Spleen (tissue), 11 donors: ENCODE data around the gene ADD1. TPM values are rescaled to one million over a fixed set of nuclear protein-coding genes. Genes with fewer than 3 reads are reported as not detected.

ENCODE experiments used
- DNase-seq: peaks from one replicate; pipeline ENCODE4 v3.0.0-alpha.2; 2020
- H3K27ac ChIP-seq, 8 donors: fragments of 200-600 bp; sonication (generic) in 7 of 8; 1 replicate in 4 of 8; 2 replicates in 4 of 8; pipeline versions ENCODE4 v1.5.0 to v1.8.0; 2016 to 2021; ENCODE audit warnings: inconsistent platforms in 4 of 8, mild to moderate bottlenecking in 4 of 8, moderate library complexity in 1 of 8
- H3K27me3 ChIP-seq, 7 donors: fragments of 200-600 bp; sonication (generic) in 6 of 7; replicated peaks in 1 of 7; 1 replicate in 4 of 7; 2 replicates in 3 of 7; pipeline versions ENCODE4 v1.5.0 to v1.8.0; 2016 to 2021; ENCODE audit warnings: inconsistent platforms in 3 of 7, mild to moderate bottlenecking in 1 of 7
- H3K36me3 ChIP-seq, 6 donors: fragments of 200-600 bp; sonication (generic) in 5 of 6; 1 replicate in 4 of 6; 2 replicates in 2 of 6; pipeline versions ENCODE4 v1.5.0 to v1.8.0; 2016 to 2021; ENCODE audit warnings: inconsistent platforms in 2 of 6
- H3K4me1 ChIP-seq, 6 donors: fragments of 200-600 bp; sonication (generic) in 5 of 6; 1 replicate in 3 of 6; 2 replicates in 3 of 6; pipeline versions ENCODE4 v1.5.0 to v1.8.0; 2016 to 2021; ENCODE audit warnings: inconsistent platforms in 3 of 6
- H3K4me3 ChIP-seq, 8 donors: fragments of 200-600 bp; sonication (generic) in 7 of 8; 1 replicate in 4 of 8; 2 replicates in 4 of 8; pipeline versions ENCODE4 v1.5.0 to v1.8.0; 2016 to 2021; ENCODE audit warnings: inconsistent platforms in 4 of 8, mild to moderate bottlenecking in 4 of 8, moderate library complexity in 2 of 8
- H3K9me3 ChIP-seq, 8 donors: fragments of 200-600 bp; sonication (generic) in 7 of 8; 1 replicate in 4 of 8; 2 replicates in 4 of 8; pipeline versions ENCODE4 v1.5.0 to v1.8.0; 2016 to 2021; ENCODE audit warnings: inconsistent platforms in 4 of 8
- POLR2A ChIP-seq, 3 donors: fragments of 450-650 bp; IDR thresholded peaks; one replicate each; pipeline ENCODE4 v1.5.1; 2017; ENCODE audit warnings: antibody characterized with exemption in 3 of 3, mild to moderate bottlenecking in 1 of 3
- POLR2AphosphoS5 ChIP-seq, 3 donors: sonication (generic); formaldehyde crosslinking; IDR thresholded peaks; one replicate each; pipeline ENCODE4 v1.5.1; 2017; ENCODE audit warnings: antibody characterized with exemption in 3 of 3
- WGBS, 5 donors: extraction: QIAGEN DNeasy Blood & Tissue Kit in 3 of 5; methylation state at CpG; one replicate each; pipeline versions ENCODE4 v1.1.5 to v1.1.7; 2013 to 2018; 5-methylcytosine and 5-hydroxymethylcytosine counted together
- intact Hi-C: fragments of 100-400 bp; cut with DNase I; formaldehyde crosslinking; loops from one replicate; pipeline ENCODE4 v1.15.0; 2023; ENCODE audit warnings: low total_unique reads
- polyA plus RNA-seq, 3 donors: library from polyadenylated mRNA; stranded (reverse); fragments of 200-250 nt; gene quantifications; one replicate each; pipeline ENCODE4 v1.2.1, GENCODE V29; 2013
- total RNA-seq, 7 donors: library from RNA; depleted of rRNA in 3 of 7; stranded (reverse); fragments of >200 nt in 3 of 7; fragmentation: NEBNext Ultra II Directional in 4 of 7; extraction: Animal tissue kit (Norgen Biotek cat#: 25700) in 4 of 7; gene quantifications; one replicate each; pipeline versions ENCODE4 v1.1.0 to v1.2.1, GENCODE V29; 2016 to 2021
- TF ChIP-seq, protein P1 (sequence below), 11 experiments: fragments of 200-600 bp in 7 of 11; fragments of 450-650 bp in 4 of 11; sonication (generic) in 4 of 11; IDR thresholded peaks in 8 of 11; conservative IDR thresholded peaks in 3 of 11; 1 replicate in 7 of 11; 2 replicates in 4 of 11; pipeline versions ENCODE4 v1.4.0 to v1.8.0; 2016 to 2021; ENCODE audit warnings: antibody characterized with exemption in 11 of 11, inconsistent platforms in 4 of 11, mild to moderate bottlenecking in 1 of 11
- donor health status: healthy with polysubstance abuse.
- donor health status: DM: no; HTN: no; CAD: no; lungs with moderate emphysema.
- donor health status: DM: no; HTN: no; CAD: no.
- donor health status: Bipolar disorder and iron deficiency.
- donor health status: healthy.
- donor health status: DM: no; HTN: no; CAD: no.
- donor health status: DM: yes; HTN: yes; CAD: no.

ADD1 gene
- total and polyA plus RNA-seq, 10 donors: 175 to 348 (median 265) TPM

DNA sequence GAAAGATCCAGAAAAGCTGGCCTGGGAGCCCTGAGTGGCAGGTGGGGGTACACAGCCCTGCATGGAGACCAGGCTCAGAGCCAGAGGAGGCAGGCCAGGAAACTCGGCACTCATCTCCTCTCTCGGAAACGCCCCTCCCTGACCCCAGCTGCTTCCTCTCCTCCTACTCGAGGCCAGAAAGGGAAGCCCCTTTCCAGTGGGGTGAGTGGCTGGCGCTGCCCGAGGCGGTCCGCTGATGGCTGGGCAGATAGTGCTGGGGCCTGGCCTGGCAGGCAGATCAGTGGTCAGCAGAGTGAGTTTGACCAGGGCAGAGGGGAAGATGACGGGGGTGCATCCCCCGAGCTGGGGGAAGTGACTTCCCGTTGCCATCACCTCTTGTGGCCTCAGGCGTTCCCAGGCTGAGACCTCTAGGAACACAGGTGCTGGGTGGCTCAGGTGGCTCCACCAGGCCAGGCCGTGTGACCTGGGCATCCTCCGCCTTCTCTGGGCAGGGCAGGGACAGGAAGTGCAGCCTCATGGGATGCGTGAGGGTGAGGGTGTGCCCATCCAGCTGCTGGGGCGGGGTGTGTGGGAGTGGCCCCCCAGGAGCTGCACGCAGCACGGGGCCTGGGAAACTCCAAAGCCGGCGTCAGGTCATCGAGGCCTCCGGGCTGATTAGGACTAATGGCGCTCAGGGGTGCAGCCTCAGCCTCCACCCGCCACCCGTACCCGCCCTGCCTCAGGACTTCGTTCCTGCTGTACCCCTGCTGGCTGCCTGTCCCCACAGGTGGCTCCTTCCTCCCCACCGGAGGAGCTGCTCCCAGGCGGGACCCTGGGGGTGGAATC, 45.0 kb upstream of the ADD1 start:
- Histone ChIP-seq H3K27me3 (no peaks in the 10 kb centered on the region), H3K9me3 (no peaks in the 10 kb centered on the region), H3K4me3 (peak overlapping the region in 7 of 8 donors; percentile 27 to 67 (median 37)), H3K4me1 (peaks cover 80 to 100% (median 97%) of the 10 kb centered on the region in 6 donors), H3K36me3 (peaks cover 0 to 37% (median 0%) of the 10 kb centered on the region in 6 donors), H3K27ac (peak overlapping the region; percentile 79 to 98 (median 88))
- intact Hi-C loops: no loop called here
- TF ChIP-seq POLR2AphosphoS5 (IDR thresholded peaks at IDR 0.05): peak; percentile 85 to 90 (median 89)
- no peak for TF ChIP-seq POLR2A (IDR thresholded peaks at IDR 0.05)
- 12 to 24% (median 15%) methylated on average over 13 to 29 of the region's 29 CpGs for WGBS, 5 donors
- peak; percentile 95 for DNase-seq

DNA sequence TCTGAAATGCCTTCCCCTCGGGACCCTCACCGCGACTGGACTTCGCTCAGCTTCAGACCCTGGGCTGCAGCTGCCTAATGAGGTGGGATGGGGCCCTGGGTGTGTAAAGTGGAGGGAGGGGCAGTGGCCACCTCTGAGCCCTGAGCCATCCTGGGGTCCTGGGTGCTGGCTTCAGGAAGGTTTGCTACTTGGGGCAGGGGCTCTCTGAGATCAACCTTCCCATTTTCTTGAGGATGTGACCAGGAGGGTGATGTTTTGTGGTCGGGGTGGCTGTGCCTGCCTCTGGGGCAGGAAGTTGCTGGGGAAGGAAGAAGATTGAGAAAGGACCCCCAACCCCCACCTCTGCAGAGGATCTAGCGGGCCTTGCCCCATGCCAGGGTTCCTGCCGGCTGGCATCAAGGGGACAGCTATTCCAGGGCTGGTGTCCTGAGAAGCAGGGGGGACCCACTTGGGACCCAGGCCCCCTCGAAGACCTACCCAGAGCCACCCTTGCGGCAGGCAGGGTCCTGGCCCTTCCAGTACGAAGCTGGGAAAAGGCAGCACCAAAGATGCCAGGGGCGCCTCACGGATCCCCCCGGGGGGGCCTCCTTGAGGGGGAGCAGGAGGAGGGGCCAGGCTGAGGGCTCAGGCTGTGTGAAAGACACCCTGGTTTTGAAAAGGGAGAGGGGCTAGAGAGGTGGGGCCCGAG, 44.3 kb upstream of the ADD1 start:
- WGBS, 5 donors: 30 to 43% (median 38%) methylated on average over 8 to 14 of the region's 14 CpGs

DNA sequence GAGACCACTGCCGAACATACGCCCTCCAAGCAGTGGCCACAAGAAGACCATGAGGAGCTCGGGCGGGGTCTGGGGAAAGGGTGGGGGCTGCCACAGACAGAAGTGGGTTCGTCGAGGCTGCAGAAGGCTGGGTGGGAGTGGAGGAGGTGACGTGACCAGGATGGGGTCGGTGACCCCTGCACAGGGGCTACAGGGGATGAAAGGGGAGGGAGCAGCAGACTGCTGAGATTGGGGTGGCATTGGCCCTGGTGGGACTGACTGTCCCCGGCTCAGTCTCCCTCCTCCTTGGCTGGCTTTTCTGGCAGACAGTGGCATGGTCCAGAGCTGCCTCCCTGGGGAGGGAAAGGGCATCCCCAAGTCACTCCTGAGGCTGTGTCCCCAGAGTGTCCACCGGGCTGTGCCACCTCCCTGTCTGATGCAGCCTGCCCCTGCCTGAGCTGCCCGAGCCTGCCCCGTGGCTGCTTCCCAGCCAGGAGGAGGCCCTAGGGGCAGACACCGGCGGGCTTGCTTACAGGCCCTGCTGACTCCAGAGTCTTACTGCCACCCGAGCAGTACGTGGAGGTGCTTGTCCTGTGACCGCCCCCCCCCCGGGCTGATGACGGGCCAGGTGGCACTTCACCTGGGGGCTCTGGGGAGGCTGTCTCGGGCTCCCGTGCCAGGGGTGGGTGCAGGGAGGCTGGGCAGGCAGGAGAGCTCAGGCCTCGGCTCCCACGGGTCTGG, 43.5 kb upstream of the ADD1 start:
- 44 to 67% (median 58%) methylated on average over 9 to 23 of the region's 23 CpGs for WGBS, 5 donors
- peak overlapping the region in 7 of 8 donors; percentile 24 to 67 (median 37) for H3K4me3 ChIP-seq
- intact Hi-C loops: no loop called here
- peak overlapping the region; percentile 79 to 98 (median 88) for H3K27ac ChIP-seq
- H3K9me3 ChIP-seq: no peaks in the 10 kb centered on the region
- TF ChIP-seq POLR2AphosphoS5 (IDR thresholded peaks at IDR 0.05) (no peak), POLR2A (IDR thresholded peaks at IDR 0.05) (no peak)
- TF ChIP-seq, protein P1, sequence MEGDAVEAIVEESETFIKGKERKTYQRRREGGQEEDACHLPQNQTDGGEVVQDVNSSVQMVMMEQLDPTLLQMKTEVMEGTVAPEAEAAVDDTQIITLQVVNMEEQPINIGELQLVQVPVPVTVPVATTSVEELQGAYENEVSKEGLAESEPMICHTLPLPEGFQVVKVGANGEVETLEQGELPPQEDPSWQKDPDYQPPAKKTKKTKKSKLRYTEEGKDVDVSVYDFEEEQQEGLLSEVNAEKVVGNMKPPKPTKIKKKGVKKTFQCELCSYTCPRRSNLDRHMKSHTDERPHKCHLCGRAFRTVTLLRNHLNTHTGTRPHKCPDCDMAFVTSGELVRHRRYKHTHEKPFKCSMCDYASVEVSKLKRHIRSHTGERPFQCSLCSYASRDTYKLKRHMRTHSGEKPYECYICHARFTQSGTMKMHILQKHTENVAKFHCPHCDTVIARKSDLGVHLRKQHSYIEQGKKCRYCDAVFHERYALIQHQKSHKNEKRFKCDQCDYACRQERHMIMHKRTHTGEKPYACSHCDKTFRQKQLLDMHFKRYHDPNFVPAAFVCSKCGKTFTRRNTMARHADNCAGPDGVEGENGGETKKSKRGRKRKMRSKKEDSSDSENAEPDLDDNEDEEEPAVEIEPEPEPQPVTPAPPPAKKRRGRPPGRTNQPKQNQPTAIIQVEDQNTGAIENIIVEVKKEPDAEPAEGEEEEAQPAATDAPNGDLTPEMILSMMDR (IDR thresholded peaks at IDR 0.05 in 8 of 11, conservative IDR thresholded peaks at IDR 0.05 in 3 of 11): no peak
- H3K36me3 ChIP-seq: peaks cover 0 to 49% (median 0%) of the 10 kb centered on the region in 6 donors
- DNase-seq: peak; percentile 89
- peaks cover 76 to 100% (median 97%) of the 10 kb centered on the region in 6 donors for H3K4me1 ChIP-seq
- no peaks in the 10 kb centered on the region for H3K27me3 ChIP-seq

More for the DNA sequence above, 44.3 kb upstream of the ADD1 start:
- peaks cover 0 to 45% (median 0%) of the 10 kb centered on the region in 6 donors for H3K36me3 ChIP-seq
- intact Hi-C loops: no loop called here
- DNase-seq: peak; percentile 88
- TF ChIP-seq, protein P1 (IDR thresholded peaks at IDR 0.05 in 8 of 11, conservative IDR thresholded peaks at IDR 0.05 in 3 of 11): no peak
- no peak for TF ChIP-seq POLR2A (IDR thresholded peaks at IDR 0.05)
- peak in 2 of 3 donors; percentile 24 to 54 for TF ChIP-seq POLR2AphosphoS5 (IDR thresholded peaks at IDR 0.05)
- no peaks in the 10 kb centered on the region for H3K9me3 ChIP-seq
- H3K4me1 ChIP-seq: peaks cover 75 to 100% (median 97%) of the 10 kb centered on the region in 6 donors
- H3K27me3 ChIP-seq: no peaks in the 10 kb centered on the region
- peak overlapping the region; percentile 79 to 98 (median 88) for H3K27ac ChIP-seq
- H3K4me3 ChIP-seq: peak overlapping the region in 7 of 8 donors; percentile 27 to 67 (median 37)
